Activated naive CD4-positive, alpha-beta T cell treated with anti-CD3 and anti-CD28 coated beads, Interleukin-2, amount 50 U/mL, for 24 hours (primary cell): Measurements from ENCODE around the gene PAPPA.

Source experiments
- H3K27ac Mint-ChIP-seq: one replicate; pipeline ENCODE4 v1.8.0; 2021; ENCODE audit warnings: mild to moderate bottlenecking, mixed read lengths
- H3K27me3 Mint-ChIP-seq: one replicate; pipeline ENCODE4 v1.8.0; 2021; ENCODE audit warnings: mixed read lengths
- H3K36me3 Mint-ChIP-seq: one replicate; pipeline ENCODE4 v1.8.0; 2021; ENCODE audit warnings: mixed read lengths
- H3K4me1 Mint-ChIP-seq: one replicate; pipeline ENCODE4 v1.8.0; 2021; ENCODE audit warnings: mixed read lengths
- H3K4me3 Mint-ChIP-seq: one replicate; pipeline ENCODE4 v1.8.0; 2021; ENCODE audit warnings: mild to moderate bottlenecking, mixed read lengths
- H3K9me3 Mint-ChIP-seq: one replicate; pipeline ENCODE4 v1.8.0; 2021; ENCODE audit warnings: mixed read lengths

PAPPA gene

DNA sequence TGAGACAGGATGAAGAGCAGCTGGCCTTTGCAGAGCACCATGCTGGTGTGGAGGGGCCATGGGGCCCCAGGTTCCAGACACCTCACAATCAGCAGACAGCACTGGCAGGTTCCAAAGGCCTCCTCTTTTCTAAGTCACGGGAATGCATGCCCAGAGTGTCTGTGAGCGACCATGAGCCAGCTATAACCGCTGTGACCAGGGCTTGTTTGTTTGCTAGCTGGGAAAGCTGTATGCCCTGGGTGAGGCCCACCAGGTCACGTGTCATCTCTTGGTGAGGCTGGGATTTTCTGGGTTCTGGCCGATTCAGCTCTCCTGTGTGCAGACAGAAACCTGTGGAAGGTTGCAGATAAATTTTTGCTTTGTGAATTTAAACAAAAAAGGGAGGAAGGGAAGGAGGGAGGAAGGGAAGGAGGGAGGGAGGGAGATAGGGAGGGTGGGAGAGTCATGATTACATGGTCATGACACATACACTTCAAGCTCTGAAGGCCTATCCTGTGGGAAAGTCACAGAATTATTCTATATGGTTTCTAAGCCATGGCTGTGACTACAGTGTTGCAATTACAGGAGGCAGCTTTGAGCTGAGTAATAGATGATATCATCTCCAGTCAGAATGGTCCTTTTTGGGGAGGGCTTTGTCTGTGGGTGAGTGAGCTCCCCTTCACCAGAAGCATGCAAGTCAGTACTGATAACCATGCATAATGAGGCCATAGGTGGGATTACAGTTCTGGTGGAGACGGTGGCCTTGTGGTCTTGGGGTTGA is 37.2 kb downstream of the PAPPA start:
- Mint-ChIP-seq H3K27ac (no peak overlapping the region), H3K9me3 (no peaks in the 10 kb centered on the region), H3K4me1 (no peaks in the 10 kb centered on the region), H3K36me3 (no peaks in the 10 kb centered on the region), H3K4me3 (no peak overlapping the region), H3K27me3 (no peaks in the 10 kb centered on the region)

- no peaks in the 10 kb centered on the region for H3K36me3 Mint-ChIP-seq
- no peak overlapping the region for H3K4me3 Mint-ChIP-seq
- H3K9me3 Mint-ChIP-seq = no peaks in the 10 kb centered on the region
- H3K4me1 Mint-ChIP-seq = no peaks in the 10 kb centered on the region
- H3K27ac Mint-ChIP-seq = no peak overlapping the region
- no peaks in the 10 kb centered on the region for H3K27me3 Mint-ChIP-seq
Observed at GRCh38 chr9:116191576-116192415, 38.2 kb downstream of the PAPPA start.

GRCh38 chr9:116193636-116194035 is 40.0 kb downstream of the PAPPA start:
- Mint-ChIP-seq H3K4me1 (no peaks in the 10 kb centered on the region), H3K9me3 (no peaks in the 10 kb centered on the region), H3K36me3 (no peaks in the 10 kb centered on the region), H3K27ac (no peak overlapping the region), H3K27me3 (no peaks in the 10 kb centered on the region), H3K4me3 (no peak overlapping the region)

DNA sequence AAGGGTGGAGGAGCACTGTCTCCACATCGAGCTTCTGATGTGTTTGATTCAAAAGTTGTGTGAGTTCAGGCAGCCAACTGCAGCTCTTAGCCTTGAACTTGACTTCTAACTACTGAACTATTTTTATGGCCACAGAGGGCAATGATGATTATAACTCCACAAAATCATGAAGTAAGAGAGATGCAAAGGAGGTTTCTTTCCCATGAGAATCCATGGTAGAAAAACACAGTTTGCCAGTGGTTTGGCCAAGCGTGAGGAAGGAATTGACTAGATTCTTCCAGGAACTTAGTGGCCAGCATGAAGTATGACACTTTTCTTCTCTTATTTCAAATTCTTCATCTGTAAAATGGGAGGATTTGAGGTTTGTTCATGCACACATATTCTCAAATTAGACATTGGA is 43.2 kb downstream of the PAPPA start:
- H3K27me3 Mint-ChIP-seq = peaks cover 1% of the 10 kb centered on the region
- H3K9me3 Mint-ChIP-seq = no peaks in the 10 kb centered on the region

GRCh38 chr9:116198344-116198743 is 44.8 kb downstream of the PAPPA start:
- H3K36me3 Mint-ChIP-seq = no peaks in the 10 kb centered on the region
- peaks cover 1% of the 10 kb centered on the region for H3K27me3 Mint-ChIP-seq
- no peaks in the 10 kb centered on the region for H3K9me3 Mint-ChIP-seq
- no peak overlapping the region for H3K4me3 Mint-ChIP-seq
- no peak overlapping the region for H3K27ac Mint-ChIP-seq
- no peaks in the 10 kb centered on the region for H3K4me1 Mint-ChIP-seq

More for the DNA sequence above, 43.2 kb downstream of the PAPPA start:
- Mint-ChIP-seq H3K4me1 (no peaks in the 10 kb centered on the region), H3K4me3 (no peak overlapping the region), H3K27ac (no peak overlapping the region), H3K36me3 (no peaks in the 10 kb centered on the region)

- Mint-ChIP-seq H3K4me3 (no peak overlapping the region), H3K27ac (no peak overlapping the region), H3K36me3 (no peaks in the 10 kb centered on the region), H3K27me3 (peaks cover 3% of the 10 kb centered on the region), H3K4me1 (no peaks in the 10 kb centered on the region), H3K9me3 (no peaks in the 10 kb centered on the region)
Observed at GRCh38 chr9:116202219-116202912, 48.8 kb downstream of the PAPPA start.

DNA sequence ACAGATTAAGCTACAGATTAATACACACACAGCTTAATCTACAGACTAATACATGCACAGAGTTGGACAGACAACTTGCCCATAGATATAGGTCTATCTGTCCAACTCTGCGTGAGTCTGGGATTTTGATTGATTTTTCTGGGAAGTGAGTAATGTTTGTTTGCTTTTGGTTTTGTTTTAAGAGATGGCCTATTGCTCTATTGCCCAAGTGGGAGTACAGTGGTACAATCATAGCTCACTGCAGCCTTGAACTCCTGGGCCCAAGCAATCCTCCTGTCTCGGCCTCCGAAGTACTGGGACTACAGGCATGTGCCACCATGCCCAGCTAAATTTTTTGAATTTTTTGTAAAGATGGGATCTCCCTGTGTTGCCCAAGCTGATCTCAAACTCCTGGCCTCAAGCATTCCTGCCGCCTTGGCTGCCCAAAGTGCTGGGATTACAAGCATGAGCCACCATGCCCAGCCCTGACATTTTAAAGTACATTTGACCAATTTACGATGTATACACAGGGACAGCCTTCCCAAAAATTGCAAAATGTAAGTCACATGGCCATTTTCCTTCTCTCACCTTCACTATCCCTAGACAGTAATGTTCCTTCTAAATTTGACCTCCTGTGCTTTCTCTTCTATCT is 50.8 kb downstream of the PAPPA start:
- peaks cover 2% of the 10 kb centered on the region for H3K27me3 Mint-ChIP-seq

GRCh38 chr9:116207371-116208111 is 54.0 kb downstream of the PAPPA start:
- H3K36me3 Mint-ChIP-seq = no peaks in the 10 kb centered on the region
- H3K4me1 Mint-ChIP-seq = no peaks in the 10 kb centered on the region
- peaks cover 3% of the 10 kb centered on the region for H3K27me3 Mint-ChIP-seq
- no peak overlapping the region for H3K27ac Mint-ChIP-seq
- no peak overlapping the region for H3K4me3 Mint-ChIP-seq
- peaks cover 6% of the 10 kb centered on the region for H3K9me3 Mint-ChIP-seq

More for the DNA sequence above, 50.8 kb downstream of the PAPPA start:
- Mint-ChIP-seq H3K36me3 (no peaks in the 10 kb centered on the region), H3K4me3 (no peak overlapping the region), H3K9me3 (peaks cover 6% of the 10 kb centered on the region), H3K27ac (no peak overlapping the region), H3K4me1 (no peaks in the 10 kb centered on the region)

DNA sequence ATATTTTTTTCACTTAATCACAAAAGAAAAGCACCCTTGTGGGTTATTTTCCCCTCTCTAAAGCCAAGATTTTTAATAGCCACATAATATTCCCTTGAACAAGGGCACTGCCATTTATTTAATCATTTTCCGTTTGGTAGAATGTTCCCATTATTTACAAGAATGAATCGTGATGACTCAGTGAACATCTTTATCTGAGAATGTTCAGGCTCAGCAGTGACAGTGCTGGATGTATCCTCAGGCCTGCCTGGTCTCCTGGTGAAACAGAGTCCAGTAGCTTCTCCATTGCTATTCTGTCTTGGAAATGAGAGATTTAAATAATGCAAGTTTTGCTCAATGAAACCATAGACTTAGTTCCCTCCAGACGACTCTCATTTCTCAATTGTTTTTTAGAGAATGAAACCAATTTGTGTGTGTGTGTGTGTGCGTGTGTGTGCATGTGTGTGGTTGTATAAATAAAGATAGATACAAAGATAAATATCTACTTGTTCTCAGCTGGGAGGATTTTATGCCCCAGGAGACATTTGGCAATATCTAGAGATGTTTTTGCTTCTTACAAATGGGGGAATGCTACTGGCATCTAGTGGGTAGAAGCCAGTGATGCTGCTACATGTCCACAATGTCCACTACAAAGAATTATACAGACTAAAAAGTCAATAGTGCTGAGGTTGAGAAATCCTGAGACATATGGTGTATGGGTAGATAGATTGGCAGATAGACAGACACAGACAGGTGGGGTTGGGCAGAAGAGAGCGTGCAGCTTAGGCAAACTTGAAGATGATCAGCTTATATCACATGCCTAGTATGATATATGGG is 55.0 kb downstream of the PAPPA start:
- no peak overlapping the region for H3K4me3 Mint-ChIP-seq
- no peaks in the 10 kb centered on the region for H3K36me3 Mint-ChIP-seq
- H3K4me1 Mint-ChIP-seq = no peaks in the 10 kb centered on the region
- no peak overlapping the region for H3K27ac Mint-ChIP-seq
- peaks cover 3% of the 10 kb centered on the region for H3K27me3 Mint-ChIP-seq
- H3K9me3 Mint-ChIP-seq = peaks cover 6% of the 10 kb centered on the region

DNA sequence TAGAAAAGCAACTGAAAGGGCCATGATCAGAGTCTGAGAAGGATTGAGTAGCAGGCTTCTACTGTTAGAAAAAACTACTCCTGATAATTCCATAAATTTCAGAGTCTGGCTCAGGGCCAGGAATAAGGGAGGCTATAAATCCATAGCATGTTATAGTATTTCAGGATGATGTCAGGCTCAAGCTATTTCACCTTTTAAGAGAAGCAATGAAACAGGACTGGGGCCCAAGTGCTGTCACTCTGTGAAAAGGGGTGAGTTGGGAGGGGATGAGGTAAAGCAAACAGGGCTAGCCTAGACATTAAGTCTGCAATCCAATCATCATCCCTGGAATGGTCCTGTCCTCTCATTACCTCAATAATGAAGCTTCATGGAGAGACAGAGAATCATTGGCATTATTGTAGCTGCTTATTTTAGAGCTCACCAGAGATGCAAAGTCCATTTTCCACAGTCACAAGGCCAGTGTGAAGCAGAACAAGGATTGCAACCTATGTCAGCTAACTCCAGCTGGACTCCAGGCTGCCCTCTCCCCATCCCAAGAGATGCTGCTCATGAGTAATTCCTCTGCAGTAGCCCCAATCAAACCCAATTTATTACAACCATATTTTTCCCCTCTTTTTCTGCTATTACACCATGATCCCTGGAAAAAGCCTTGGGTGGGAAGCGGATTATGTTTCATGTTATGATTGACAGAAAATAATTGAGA is 56.0 kb downstream of the PAPPA start:
- Mint-ChIP-seq H3K27ac (no peak overlapping the region), H3K36me3 (no peaks in the 10 kb centered on the region), H3K4me1 (no peaks in the 10 kb centered on the region), H3K9me3 (peaks cover 6% of the 10 kb centered on the region), H3K4me3 (no peak overlapping the region), H3K27me3 (peaks cover 3% of the 10 kb centered on the region)

- peaks cover 1% of the 10 kb centered on the region for H3K27me3 Mint-ChIP-seq
- no peak overlapping the region for H3K4me3 Mint-ChIP-seq
- peaks cover 2% of the 10 kb centered on the region for H3K9me3 Mint-ChIP-seq
- H3K4me1 Mint-ChIP-seq = no peaks in the 10 kb centered on the region
- H3K36me3 Mint-ChIP-seq = no peaks in the 10 kb centered on the region
- H3K27ac Mint-ChIP-seq = no peak overlapping the region
Observed at GRCh38 chr9:116212986-116213692, 59.5 kb downstream of the PAPPA start.

- Mint-ChIP-seq H3K9me3 (no peaks in the 10 kb centered on the region), H3K4me3 (no peak overlapping the region), H3K36me3 (no peaks in the 10 kb centered on the region), H3K27me3 (peaks cover 1% of the 10 kb centered on the region), H3K4me1 (no peaks in the 10 kb centered on the region), H3K27ac (no peak overlapping the region)
Observed at GRCh38 chr9:116213693-116214047, 60.1 kb downstream of the PAPPA start.

DNA sequence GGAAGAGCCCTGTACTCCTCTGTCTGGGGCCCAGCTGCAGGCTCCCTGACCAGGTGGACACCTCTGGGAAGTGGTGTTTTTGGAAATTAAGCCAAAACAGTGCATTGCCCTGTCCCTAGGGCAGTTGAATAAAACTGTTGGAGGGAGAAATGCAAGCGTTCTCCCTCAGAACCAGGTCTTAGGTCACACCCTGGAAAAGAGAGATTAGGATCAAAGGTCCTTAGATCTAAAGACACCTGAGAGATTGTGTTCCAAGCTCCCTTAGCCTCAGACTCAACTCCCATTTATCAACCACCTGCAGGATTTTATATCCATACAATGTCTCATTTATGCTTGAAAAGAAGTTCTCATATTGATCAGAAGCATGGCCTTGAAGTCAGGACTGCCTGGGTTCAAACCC is 64.8 kb downstream of the PAPPA start:
- Mint-ChIP-seq H3K36me3 (no peaks in the 10 kb centered on the region), H3K27ac (no peak overlapping the region), H3K9me3 (peaks cover 4% of the 10 kb centered on the region), H3K27me3 (no peaks in the 10 kb centered on the region), H3K4me1 (no peaks in the 10 kb centered on the region), H3K4me3 (no peak overlapping the region)
